T-helper 2 cell treated with Interferon-gamma antibody and Interleukin-4, amounts not matched to agents 100 ng/mL and 5 ng/mL, for 36 hours (primary cell): ENCODE results near the gene ZMYM2. TPM values are rescaled to one million over a fixed set of nuclear protein-coding genes. Genes with fewer than 3 reads are reported as not detected.
"Not testable (repeated sequence)": the region's sequence is repeated elsewhere in the genome, so short reads cannot be mapped to it uniquely, and the experiment has no call there.

Source experiments
- intact Hi-C: fragments of 100-400 bp; cut with micrococcal nuclease; formaldehyde crosslinking; loops from one replicate; pipeline ENCODE4 v1.15.1; 2023
- total RNA-seq: library from RNA; stranded (reverse); gene quantifications from 2 replicates; pipeline ENCODE4 v1.2.3, GENCODE V29; 2022

ZMYM2 gene
- total RNA-seq, 1 donor from 2014 or later: 58.4 TPM

GRCh38 chr13:19981685-19982238 is 23.2 kb downstream of the ZMYM2 start:
- intact Hi-C loops: no loop called here

- intact Hi-C loops: no loop called here
Observed at GRCh38 chr13:19982447-19983043, 24.0 kb downstream of the ZMYM2 start.

- intact Hi-C loops: loop anchor here (1.0 kb wide), 1 partner anchor 179 kb away; no protein-coding TSS in a partner anchor
Observed at GRCh38 chr13:19984430-19985218, 26.1 kb downstream of the ZMYM2 start.

GRCh38 chr13:19985219-19985556 is 26.7 kb downstream of the ZMYM2 start:
- intact Hi-C loops: no loop called here

- intact Hi-C loops: no loop called here
Observed at GRCh38 chr13:19991531-19991930, 33.0 kb downstream of the ZMYM2 start.

GRCh38 chr13:19993024-19993423 is 34.5 kb downstream of the ZMYM2 start:
- intact Hi-C loops: no loop called here

- intact Hi-C loops: no loop called here
Observed at GRCh38 chr13:19998960-19999359, 40.4 kb downstream of the ZMYM2 start.

GRCh38 chr13:20000062-20000552 is 41.6 kb downstream of the ZMYM2 start:
- intact Hi-C loops: no loop called here

GRCh38 chr13:20001366-20002190 is 43.1 kb downstream of the ZMYM2 start:
- intact Hi-C loops: no loop called here

- intact Hi-C loops: no loop called here
Observed at GRCh38 chr13:20002787-20003186, 44.3 kb downstream of the ZMYM2 start.

- intact Hi-C loops: no loop called here
Observed at GRCh38 chr13:20006206-20006605, 47.7 kb downstream of the ZMYM2 start.

GRCh38 chr13:20015763-20016162 is 57.2 kb downstream of the ZMYM2 start:
- intact Hi-C loops: no loop called here

GRCh38 chr13:20016649-20017364 is 58.3 kb downstream of the ZMYM2 start:
- intact Hi-C loops: no loop called here

GRCh38 chr13:20017365-20017711 is 58.8 kb downstream of the ZMYM2 start:
- intact Hi-C loops: no loop called here

- intact Hi-C loops: no loop called here
Observed at GRCh38 chr13:20019043-20019442, 60.5 kb downstream of the ZMYM2 start.

GRCh38 chr13:20024702-20025101 is 66.2 kb downstream of the ZMYM2 start:
- intact Hi-C loops: no loop called here

GRCh38 chr13:20028953-20029352 is 70.4 kb downstream of the ZMYM2 start:
- intact Hi-C loops: no loop called here

- intact Hi-C loops: no loop called here
Observed at GRCh38 chr13:20033486-20033885, 75.0 kb downstream of the ZMYM2 start.

- intact Hi-C loops: no loop called here
Observed at GRCh38 chr13:20035130-20035529, 76.6 kb downstream of the ZMYM2 start.

GRCh38 chr13:20037908-20038307 is 79.4 kb downstream of the ZMYM2 start:
- intact Hi-C loops: no loop called here

GRCh38 chr13:20042603-20043002 is 84.1 kb downstream of the ZMYM2 start:
- intact Hi-C loops: not testable (repeated sequence)
